ENCODE data around the gene KLK8. TPM values are rescaled to one million over a fixed set of nuclear protein-coding genes. Genes with fewer than 3 reads are reported as not detected.

The KLK8 gene
- total and polyA plus RNA-seq, 2 experiments from 2014 or later: 4.9 to 14.6 TPM

DNA sequence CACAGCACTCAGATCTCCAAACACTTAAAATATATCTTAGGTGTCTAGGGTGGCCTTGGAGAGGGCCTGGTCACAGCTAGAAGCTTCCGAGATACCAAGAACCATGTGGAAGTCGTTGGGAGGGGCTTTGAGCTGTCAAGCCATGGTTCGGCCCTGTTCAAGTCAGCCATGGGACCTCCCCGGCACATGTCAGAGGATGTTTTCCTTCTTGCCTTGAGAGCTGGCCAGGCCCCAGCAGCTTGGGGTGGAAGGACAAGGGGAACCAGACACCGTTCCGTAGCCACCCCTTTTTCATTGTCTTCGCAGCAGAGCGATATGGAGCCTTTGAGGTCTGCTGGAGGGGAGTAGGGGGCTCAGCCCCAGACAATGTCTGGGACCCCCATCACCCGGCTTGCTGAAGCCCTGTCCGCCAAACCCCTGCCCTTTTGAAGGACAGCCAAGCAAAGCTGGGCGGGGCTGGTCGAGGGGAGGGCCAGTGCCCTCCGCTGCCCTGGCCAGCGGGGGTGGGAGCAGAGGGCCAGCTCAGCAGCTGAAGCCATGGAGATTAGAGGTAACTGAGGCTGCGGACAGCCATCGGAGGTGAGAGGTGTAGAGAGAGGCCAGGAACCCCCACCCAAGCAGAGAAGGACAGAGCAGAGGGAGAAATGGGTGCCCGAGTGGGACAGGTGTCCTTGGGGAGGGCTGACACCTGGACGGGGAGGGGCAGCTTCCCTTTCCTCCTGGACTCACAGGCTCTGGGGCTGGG is 24.6 kb upstream of the KLK8 start:
- Histone ChIP-seq H3F3A (replicated peaks; ENCODE audit: low read depth) (no peaks in the 10 kb centered on the region), H3K4me1 (ENCODE audit: insufficient read depth) (peaks cover 5% of the 10 kb centered on the region; the same call in 1 of the 2 replicates), H3K79me2 (replicated peaks; ENCODE audit: insufficient read depth) (no peaks in the 10 kb centered on the region), H4K20me1 (replicated peaks; ENCODE audit: insufficient read depth) (no peaks in the 10 kb centered on the region), H3K4me2 (no peak overlapping the region), H3K36me3 (ENCODE audit: insufficient read depth) (no peaks in the 10 kb centered on the region), H3K9me2 (ENCODE audit: insufficient read depth) (peaks cover 7% of the 10 kb centered on the region; the same call in 1 of the 2 replicates), H3K4me3 (no peak overlapping the region), H3K27ac (ENCODE audit: low read depth) (no peak overlapping the region), H2AFZ (no peak overlapping the region), H3K27me3 (ENCODE audit: insufficient read depth) (no peaks in the 10 kb centered on the region)
- Mint-ChIP-seq H3K27ac (no peak overlapping the region), H3K4me3 (no peak overlapping the region), H3K27me3 (ENCODE audit: insufficient read depth, low read depth, poor library complexity) (peaks cover 20% of the 10 kb centered on the region), H3K4me1 (peaks cover 42% of the 10 kb centered on the region), H3K9me3 (no peaks in the 10 kb centered on the region; the same call in 2 of the 3 replicates), H3K36me3 (ENCODE audit: low read depth) (peaks cover 3% of the 10 kb centered on the region; the same call in 1 of the 3 replicates)
- ATAC-seq (no peak), DNase-seq (ENCODE audit: low spot score) (no peak)
- TF ChIP-seq, protein P1, sequence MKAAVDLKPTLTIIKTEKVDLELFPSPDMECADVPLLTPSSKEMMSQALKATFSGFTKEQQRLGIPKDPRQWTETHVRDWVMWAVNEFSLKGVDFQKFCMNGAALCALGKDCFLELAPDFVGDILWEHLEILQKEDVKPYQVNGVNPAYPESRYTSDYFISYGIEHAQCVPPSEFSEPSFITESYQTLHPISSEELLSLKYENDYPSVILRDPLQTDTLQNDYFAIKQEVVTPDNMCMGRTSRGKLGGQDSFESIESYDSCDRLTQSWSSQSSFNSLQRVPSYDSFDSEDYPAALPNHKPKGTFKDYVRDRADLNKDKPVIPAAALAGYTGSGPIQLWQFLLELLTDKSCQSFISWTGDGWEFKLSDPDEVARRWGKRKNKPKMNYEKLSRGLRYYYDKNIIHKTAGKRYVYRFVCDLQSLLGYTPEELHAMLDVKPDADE (IDR thresholded peaks at IDR 0.05): no peak
- TF ChIP-seq STAT1 (IDR thresholded peaks at IDR 0.05; ENCODE audit: unreplicated experiment) (no peak), ZNF114 (CRISPR knock-in tag; IDR thresholded peaks at IDR 0.05) (no peak), ZNF331 (CRISPR knock-in tag; IDR thresholded peaks at IDR 0.05; ENCODE audit: low read depth) (no peak), CREB1 (CRISPR knock-in tag; IDR thresholded peaks at IDR 0.05; ENCODE audit: low read depth) (no peak), NANOG (IDR thresholded peaks at IDR 0.05; ENCODE audit: borderline replicate concordance) (no peak), CTCF (conservative IDR thresholded peaks at IDR 0.05; ENCODE audit: low read depth in 2 of 2) (no peak), JUNB (IDR thresholded peaks at IDR 0.05; ENCODE audit: unreplicated experiment) (no peak), EZH2 (IDR thresholded peaks at IDR 0.05; ENCODE audit: low read depth, unreplicated experiment) (no peak), POLR2AphosphoS5 (IDR thresholded peaks at IDR 0.05; ENCODE audit: low read depth) (no peak), EZH2phosphoT487 (IDR thresholded peaks at IDR 0.05; ENCODE audit: unreplicated experiment) (no peak)
- TF ChIP-seq, protein P2, sequence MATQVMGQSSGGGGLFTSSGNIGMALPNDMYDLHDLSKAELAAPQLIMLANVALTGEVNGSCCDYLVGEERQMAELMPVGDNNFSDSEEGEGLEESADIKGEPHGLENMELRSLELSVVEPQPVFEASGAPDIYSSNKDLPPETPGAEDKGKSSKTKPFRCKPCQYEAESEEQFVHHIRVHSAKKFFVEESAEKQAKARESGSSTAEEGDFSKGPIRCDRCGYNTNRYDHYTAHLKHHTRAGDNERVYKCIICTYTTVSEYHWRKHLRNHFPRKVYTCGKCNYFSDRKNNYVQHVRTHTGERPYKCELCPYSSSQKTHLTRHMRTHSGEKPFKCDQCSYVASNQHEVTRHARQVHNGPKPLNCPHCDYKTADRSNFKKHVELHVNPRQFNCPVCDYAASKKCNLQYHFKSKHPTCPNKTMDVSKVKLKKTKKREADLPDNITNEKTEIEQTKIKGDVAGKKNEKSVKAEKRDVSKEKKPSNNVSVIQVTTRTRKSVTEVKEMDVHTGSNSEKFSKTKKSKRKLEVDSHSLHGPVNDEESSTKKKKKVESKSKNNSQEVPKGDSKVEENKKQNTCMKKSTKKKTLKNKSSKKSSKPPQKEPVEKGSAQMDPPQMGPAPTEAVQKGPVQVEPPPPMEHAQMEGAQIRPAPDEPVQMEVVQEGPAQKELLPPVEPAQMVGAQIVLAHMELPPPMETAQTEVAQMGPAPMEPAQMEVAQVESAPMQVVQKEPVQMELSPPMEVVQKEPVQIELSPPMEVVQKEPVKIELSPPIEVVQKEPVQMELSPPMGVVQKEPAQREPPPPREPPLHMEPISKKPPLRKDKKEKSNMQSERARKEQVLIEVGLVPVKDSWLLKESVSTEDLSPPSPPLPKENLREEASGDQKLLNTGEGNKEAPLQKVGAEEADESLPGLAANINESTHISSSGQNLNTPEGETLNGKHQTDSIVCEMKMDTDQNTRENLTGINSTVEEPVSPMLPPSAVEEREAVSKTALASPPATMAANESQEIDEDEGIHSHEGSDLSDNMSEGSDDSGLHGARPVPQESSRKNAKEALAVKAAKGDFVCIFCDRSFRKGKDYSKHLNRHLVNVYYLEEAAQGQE (IDR thresholded peaks at IDR 0.05; ENCODE audit: unreplicated experiment): no peak
- TF ChIP-seq, protein P3, sequence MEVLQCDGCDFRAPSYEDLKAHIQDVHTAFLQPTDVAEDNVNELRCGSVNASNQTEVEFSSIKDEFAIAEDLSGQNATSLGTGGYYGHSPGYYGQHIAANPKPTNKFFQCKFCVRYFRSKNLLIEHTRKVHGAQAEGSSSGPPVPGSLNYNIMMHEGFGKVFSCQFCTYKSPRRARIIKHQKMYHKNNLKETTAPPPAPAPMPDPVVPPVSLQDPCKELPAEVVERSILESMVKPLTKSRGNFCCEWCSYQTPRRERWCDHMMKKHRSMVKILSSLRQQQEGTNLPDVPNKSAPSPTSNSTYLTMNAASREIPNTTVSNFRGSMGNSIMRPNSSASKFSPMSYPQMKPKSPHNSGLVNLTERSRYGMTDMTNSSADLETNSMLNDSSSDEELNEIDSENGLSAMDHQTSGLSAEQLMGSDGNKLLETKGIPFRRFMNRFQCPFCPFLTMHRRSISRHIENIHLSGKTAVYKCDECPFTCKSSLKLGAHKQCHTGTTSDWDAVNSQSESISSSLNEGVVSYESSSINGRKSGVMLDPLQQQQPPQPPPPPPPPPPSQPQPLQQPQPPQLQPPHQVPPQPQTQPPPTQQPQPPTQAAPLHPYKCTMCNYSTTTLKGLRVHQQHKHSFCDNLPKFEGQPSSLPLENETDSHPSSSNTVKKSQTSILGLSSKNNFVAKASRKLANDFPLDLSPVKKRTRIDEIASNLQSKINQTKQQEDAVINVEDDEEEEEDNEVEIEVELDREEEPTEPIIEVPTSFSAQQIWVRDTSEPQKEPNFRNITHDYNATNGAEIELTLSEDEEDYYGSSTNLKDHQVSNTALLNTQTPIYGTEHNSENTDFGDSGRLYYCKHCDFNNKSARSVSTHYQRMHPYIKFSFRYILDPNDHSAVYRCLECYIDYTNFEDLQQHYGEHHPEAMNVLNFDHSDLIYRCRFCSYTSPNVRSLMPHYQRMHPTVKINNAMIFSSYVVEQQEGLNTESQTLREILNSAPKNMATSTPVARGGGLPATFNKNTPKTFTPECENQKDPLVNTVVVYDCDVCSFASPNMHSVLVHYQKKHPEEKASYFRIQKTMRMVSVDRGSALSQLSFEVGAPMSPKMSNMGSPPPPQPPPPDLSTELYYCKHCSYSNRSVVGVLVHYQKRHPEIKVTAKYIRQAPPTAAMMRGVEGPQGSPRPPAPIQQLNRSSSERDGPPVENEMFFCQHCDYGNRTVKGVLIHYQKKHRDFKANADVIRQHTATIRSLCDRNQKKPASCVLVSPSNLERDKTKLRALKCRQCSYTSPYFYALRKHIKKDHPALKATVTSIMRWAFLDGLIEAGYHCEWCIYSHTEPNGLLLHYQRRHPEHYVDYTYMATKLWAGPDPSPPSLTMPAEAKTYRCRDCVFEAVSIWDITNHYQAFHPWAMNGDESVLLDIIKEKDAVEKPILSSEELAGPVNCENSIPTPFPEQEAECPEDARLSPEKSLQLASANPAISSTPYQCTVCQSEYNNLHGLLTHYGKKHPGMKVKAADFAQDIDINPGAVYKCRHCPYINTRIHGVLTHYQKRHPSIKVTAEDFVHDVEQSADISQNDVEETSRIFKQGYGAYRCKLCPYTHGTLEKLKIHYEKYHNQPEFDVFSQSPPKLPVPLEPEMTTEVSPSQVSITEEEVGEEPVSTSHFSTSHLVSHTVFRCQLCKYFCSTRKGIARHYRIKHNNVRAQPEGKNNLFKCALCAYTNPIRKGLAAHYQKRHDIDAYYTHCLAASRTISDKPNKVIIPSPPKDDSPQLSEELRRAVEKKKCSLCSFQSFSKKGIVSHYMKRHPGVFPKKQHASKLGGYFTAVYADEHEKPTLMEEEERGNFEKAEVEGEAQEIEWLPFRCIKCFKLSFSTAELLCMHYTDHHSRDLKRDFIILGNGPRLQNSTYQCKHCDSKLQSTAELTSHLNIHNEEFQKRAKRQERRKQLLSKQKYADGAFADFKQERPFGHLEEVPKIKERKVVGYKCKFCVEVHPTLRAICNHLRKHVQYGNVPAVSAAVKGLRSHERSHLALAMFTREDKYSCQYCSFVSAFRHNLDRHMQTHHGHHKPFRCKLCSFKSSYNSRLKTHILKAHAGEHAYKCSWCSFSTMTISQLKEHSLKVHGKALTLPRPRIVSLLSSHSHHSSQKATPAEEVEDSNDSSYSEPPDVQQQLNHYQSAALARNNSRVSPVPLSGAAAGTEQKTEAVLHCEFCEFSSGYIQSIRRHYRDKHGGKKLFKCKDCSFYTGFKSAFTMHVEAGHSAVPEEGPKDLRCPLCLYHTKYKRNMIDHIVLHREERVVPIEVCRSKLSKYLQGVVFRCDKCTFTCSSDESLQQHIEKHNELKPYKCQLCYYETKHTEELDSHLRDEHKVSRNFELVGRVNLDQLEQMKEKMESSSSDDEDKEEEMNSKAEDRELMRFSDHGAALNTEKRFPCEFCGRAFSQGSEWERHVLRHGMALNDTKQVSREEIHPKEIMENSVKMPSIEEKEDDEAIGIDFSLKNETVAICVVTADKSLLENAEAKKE (CRISPR knock-in tag; IDR thresholded peaks at IDR 0.05): no peak

All from GM23338 (cell line).